DMS53 treated with DMSO at 0.1 percent for 48 hours (cell line): Measurements from ENCODE around the gene CYP4F2.
"Not testable (repeated sequence)": the region's sequence is repeated elsewhere in the genome, so short reads cannot be mapped to it uniquely, and the experiment has no call there.

Source experiments
- DNase-seq: peaks from one replicate; lab custom pipeline; 2025; ENCODE audit not compliant: unreplicated experiment; lab: John Stamatoyannopoulos, UW

Gene CYP4F2

GRCh38 chr19:15900032-15900431 is 2.2 kb upstream of the CYP4F2 start:
- DNase-seq, result not testable (repeated sequence)

GRCh38 chr19:15899561-15899960 is 1.7 kb upstream of the CYP4F2 start:
- DNase-seq, result not testable (repeated sequence)

- no peak for DNase-seq
Observed at GRCh38 chr19:15897026-15897737, 692 bp downstream of the CYP4F2 start.

GRCh38 chr19:15895876-15896430 is 1.9 kb downstream of the CYP4F2 start:
- no peak for DNase-seq

GRCh38 chr19:15894359-15894758 is 3.5 kb downstream of the CYP4F2 start:
- DNase-seq, result no peak

GRCh38 chr19:15893477-15893876 is 4.4 kb downstream of the CYP4F2 start:
- no peak for DNase-seq

- no peak for DNase-seq
Observed at GRCh38 chr19:15892012-15892411, 5.9 kb downstream of the CYP4F2 start.

GRCh38 chr19:15891434-15891833 is 6.4 kb downstream of the CYP4F2 start:
- no peak for DNase-seq

- DNase-seq, result not testable (repeated sequence)
Observed at GRCh38 chr19:15889339-15889738, 8.5 kb downstream of the CYP4F2 start.

GRCh38 chr19:15885919-15886318 is 12.0 kb downstream of the CYP4F2 start:
- DNase-seq, result no peak

GRCh38 chr19:15885167-15885566 is 12.7 kb downstream of the CYP4F2 start:
- no peak for DNase-seq

- not testable (repeated sequence) for DNase-seq
Observed at GRCh38 chr19:15883329-15883728, 14.5 kb downstream of the CYP4F2 start.

GRCh38 chr19:15874821-15875474 is 22.9 kb downstream of the CYP4F2 start:
- DNase-seq, result no peak

- DNase-seq, result not testable (repeated sequence)
Observed at GRCh38 chr19:15873771-15874170, 24.1 kb downstream of the CYP4F2 start.

- no peak for DNase-seq
Observed at GRCh38 chr19:15871570-15871969, 26.3 kb downstream of the CYP4F2 start.

GRCh38 chr19:15869873-15870272 is 28.0 kb downstream of the CYP4F2 start:
- DNase-seq, result no peak

GRCh38 chr19:15869109-15869555 is 28.7 kb downstream of the CYP4F2 start:
- DNase-seq, result no peak

GRCh38 chr19:15866636-15867035 is 31.2 kb downstream of the CYP4F2 start:
- no peak for DNase-seq

GRCh38 chr19:15864824-15865223 is 33.0 kb downstream of the CYP4F2 start:
- no peak for DNase-seq

- no peak for DNase-seq
Observed at GRCh38 chr19:15863272-15863671, 34.6 kb downstream of the CYP4F2 start.

GRCh38 chr19:15862444-15862843 is 35.4 kb downstream of the CYP4F2 start:
- no peak for DNase-seq

GRCh38 chr19:15860522-15860921 is 37.4 kb downstream of the CYP4F2 start:
- no peak for DNase-seq
